K562 (cell line): ENCODE data around the gene TRIM37. TPM values are rescaled to one million over a fixed set of nuclear protein-coding genes. Genes with fewer than 3 reads are reported as not detected.
A peak's percentile ranks its signal among the peaks of the same experiment; 100 is the strongest.

Experiments
- CCAR2 ChIP-seq: fragments of 200-400 bp; formaldehyde crosslinking; IDR thresholded peaks from 2 replicates; pipeline ENCODE4 v1.6.1; 2017; ENCODE audit warnings: mild to moderate bottlenecking, low read depth, low read length
- DPF2 ChIP-seq: fragments of 450-650 bp; IDR thresholded peaks from 2 replicates; pipeline ENCODE4 v1.6.1; 2016
- ELF4 ChIP-seq: fragments of 450-650 bp; formaldehyde crosslinking; IDR thresholded peaks from 2 replicates; pipeline ENCODE4 v1.4.0; 2022; ENCODE audit warnings: missing genetic modification characterization
- FOXK2 ChIP-seq, 2 experiments: fragments of 450-650 bp; IDR thresholded peaks in 1 of 2; conservative IDR thresholded peaks in 1 of 2; 2 replicates each; pipeline ENCODE4 v1.6.1; 2016; ENCODE audit warnings: low read depth in 2 of 2, mild to moderate bottlenecking in 1 of 2
- HEY1 ChIP-seq: fragments of 250-450 bp; sonication (Bioruptor Pico); IDR thresholded peaks from 2 replicates; pipeline ENCODE4 v1.5.0; 2020; ENCODE audit warnings: mild to moderate bottlenecking, moderate library complexity, borderline replicate concordance
- IFI16 ChIP-seq: fragments of 250-450 bp; sonication (Bioruptor Pico); IDR thresholded peaks from 2 replicates; pipeline ENCODE4 v2.1.2; 2022; ENCODE audit warnings: mild to moderate bottlenecking, inconsistent platforms
- KLF1 ChIP-seq: fragments of 450-650 bp; IDR thresholded peaks from 2 replicates; pipeline ENCODE4 v1.6.1; 2016; ENCODE audit warnings: missing genetic modification characterization, missing compliant biosample characterization
- MEIS2 ChIP-seq: fragments of 450-650 bp; IDR thresholded peaks from 2 replicates; pipeline ENCODE4 v1.6.1; 2014; ENCODE audit warnings: mild to moderate bottlenecking; ENCODE audit not compliant: partially characterized antibody
- NFRKB ChIP-seq: fragments of 450-650 bp; IDR thresholded peaks from 2 replicates; pipeline ENCODE4 v1.6.1; 2016; ENCODE audit warnings: low read depth
- PRPF4 ChIP-seq: fragments of 200-400 bp; formaldehyde crosslinking; IDR thresholded peaks from one replicate; pipeline ENCODE4 v1.6.1; 2017; ENCODE audit warnings: low read length, low read depth, mild to moderate bottlenecking; ENCODE audit not compliant: insufficient read depth, poor library complexity, severe bottlenecking
- RNF2 ChIP-seq: sonication (generic); IDR thresholded peaks from 2 replicates; pipeline ENCODE4 v1.6.1; 2016
- SMARCA4 ChIP-seq: fragments of 450-650 bp; IDR thresholded peaks from 2 replicates; pipeline ENCODE4 v1.6.1; 2016
- TAF1 ChIP-seq: IDR thresholded peaks from 2 replicates; pipeline ENCODE4 v1.6.1; 2011; ENCODE audit warnings: mild to moderate bottlenecking, low read length, moderate library complexity; ENCODE audit not compliant: insufficient read depth, control insufficient read depth, severe bottlenecking; ENCODE audit errors: extremely low read depth
- ZC3H11A ChIP-seq: IDR thresholded peaks from 2 replicates; pipeline ENCODE4 v1.6.1; 2012; ENCODE audit warnings: low read depth, low read length, improper control_type of control experiment
- ZNF146 ChIP-seq: IDR thresholded peaks from one replicate; pipeline ENCODE4 v1.6.1; 2018; ENCODE audit warnings: missing compliant biosample characterization; ENCODE audit not compliant: unreplicated experiment
- ZNF224 ChIP-seq: sonication (generic); formaldehyde crosslinking; IDR thresholded peaks from 2 replicates; pipeline ENCODE4 v1.8.0; 2022; ENCODE audit warnings: mild to moderate bottlenecking, missing genetic modification reagents
- ZNF311 ChIP-seq: fragments of 250-450 bp; sonication (Bioruptor Pico); IDR thresholded peaks from 2 replicates; pipeline ENCODE4 v1.4.0; 2020; ENCODE audit warnings: mild to moderate bottlenecking, moderate library complexity
- ZNF76 ChIP-seq: fragments of 250-450 bp; sonication (Bioruptor Pico); IDR thresholded peaks from 2 replicates; pipeline ENCODE4 v1.4.0; 2020; ENCODE audit warnings: mild to moderate bottlenecking, moderate library complexity, borderline replicate concordance
- ZSCAN29 ChIP-seq: fragments of 450-650 bp; IDR thresholded peaks from 2 replicates; pipeline ENCODE4 v1.6.1; 2017
- polyA plus RNA-seq, 8 experiments: library from polyadenylated mRNA; depleted of rRNA in 4 of 8; stranded (reverse) in 5 of 8; unstranded in 3 of 8; fragments of >200 nt; fragmentation: Nextera tagmentation in 2 of 8; fragmentation: Illumina TruSeq in 1 of 8; extraction: Ambion mirVana in 2 of 8; extraction: Trizol in 1 of 8; gene quantifications; 2 replicates each; pipeline versions ENCODE4 v1.2.1 to v1.2.3, GENCODE V29; 2011 to 2014; ENCODE audit warnings: inconsistent platforms in 1 of 8, missing spikeins in 1 of 8
- total RNA-seq, 7 experiments: library from RNA; depleted of rRNA in 6 of 7; stranded (reverse); fragments of >200 nt in 6 of 7; fragmentation: Illumina TruSeq in 2 of 7; extraction: Trizol in 2 of 7; gene quantifications; 2 replicates each; pipeline versions ENCODE4 v1.2.1 to v1.2.3, GENCODE V29; 2011 to 2021; ENCODE audit warnings: low replicate concordance in 1 of 7
- TF ChIP-seq, protein P1 (sequence below): fragments of 250-450 bp; sonication (Bioruptor Pico); IDR thresholded peaks from 2 replicates; pipeline ENCODE4 v1.5.0; 2021
- TF ChIP-seq, protein P2 (sequence below): sonication (generic); formaldehyde crosslinking; IDR thresholded peaks from 2 replicates; pipeline ENCODE4 v1.5.0; 2020; ENCODE audit warnings: missing genetic modification reagents
- TF ChIP-seq, protein P3 (sequence below): sonication (generic); formaldehyde crosslinking; IDR thresholded peaks from 2 replicates; pipeline ENCODE4 v1.8.0; 2022; ENCODE audit warnings: mild to moderate bottlenecking, missing genetic modification reagents, borderline replicate concordance
- TF ChIP-seq, protein P4 (sequence below): fragments of 250-450 bp; sonication (Bioruptor Pico); IDR thresholded peaks from 2 replicates; pipeline ENCODE4 v1.8.0; 2022; ENCODE audit warnings: inconsistent platforms

The TRIM37 gene
- total and polyA plus RNA-seq, 9 of the 15 experiments (the other 6 are each of a cell fraction or from before 2014, with no cell fraction given): 4.5 to 31.4 (median 23.8) TPM

DNA sequence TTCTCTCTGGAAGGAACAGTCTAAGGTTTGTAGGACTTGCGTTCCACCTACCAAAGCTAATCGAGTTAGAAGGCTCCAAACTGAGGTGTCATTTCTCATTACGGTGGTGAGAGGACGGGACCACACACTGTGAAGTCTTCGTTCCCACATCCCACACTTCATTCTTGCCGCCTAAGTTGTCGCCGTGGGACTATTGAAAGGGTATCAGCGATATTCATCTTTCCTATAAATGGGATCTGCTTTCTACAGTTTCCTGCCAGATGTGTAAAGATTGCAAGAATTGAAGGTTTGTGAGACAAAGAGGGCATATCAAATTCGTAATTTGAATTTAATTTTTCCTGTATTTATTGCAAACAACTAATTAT lies 608 bp upstream of the TRIM37 start (continued):
- no peak for TF ChIP-seq PRPF4
- no peak for TF ChIP-seq KLF1
- TF ChIP-seq TAF1: peak; percentile 10
- TF ChIP-seq, protein P1, sequence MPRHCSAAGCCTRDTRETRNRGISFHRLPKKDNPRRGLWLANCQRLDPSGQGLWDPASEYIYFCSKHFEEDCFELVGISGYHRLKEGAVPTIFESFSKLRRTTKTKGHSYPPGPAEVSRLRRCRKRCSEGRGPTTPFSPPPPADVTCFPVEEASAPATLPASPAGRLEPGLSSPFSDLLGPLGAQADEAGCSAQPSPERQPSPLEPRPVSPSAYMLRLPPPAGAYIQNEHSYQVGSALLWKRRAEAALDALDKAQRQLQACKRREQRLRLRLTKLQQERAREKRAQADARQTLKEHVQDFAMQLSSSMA (CRISPR knock-in tag): 0 out of 2 replicates have a peak, but pooled peaks have one; percentile 62
- no peak for TF ChIP-seq HEY1 (CRISPR knock-in tag)
- peak; percentile 10 for TF ChIP-seq RNF2
- no peak for TF ChIP-seq FOXK2 (conservative IDR thresholded peaks at IDR 0.05 in 1 of 2, IDR thresholded peaks at IDR 0.05 in 1 of 2; ENCODE audit: low read depth in 2 of 2)
- TF ChIP-seq, protein P2, sequence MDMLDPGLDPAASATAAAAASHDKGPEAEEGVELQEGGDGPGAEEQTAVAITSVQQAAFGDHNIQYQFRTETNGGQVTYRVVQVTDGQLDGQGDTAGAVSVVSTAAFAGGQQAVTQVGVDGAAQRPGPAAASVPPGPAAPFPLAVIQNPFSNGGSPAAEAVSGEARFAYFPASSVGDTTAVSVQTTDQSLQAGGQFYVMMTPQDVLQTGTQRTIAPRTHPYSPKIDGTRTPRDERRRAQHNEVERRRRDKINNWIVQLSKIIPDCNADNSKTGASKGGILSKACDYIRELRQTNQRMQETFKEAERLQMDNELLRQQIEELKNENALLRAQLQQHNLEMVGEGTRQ (CRISPR knock-in tag): no peak
- 0 out of 2 replicates have a peak, but pooled peaks have one; percentile 21 for TF ChIP-seq NFRKB
- TF ChIP-seq ZNF76 (CRISPR knock-in tag): no peak
- TF ChIP-seq ZNF146: no peak
- peak; percentile 42; the same call in 1 of the 2 replicates for TF ChIP-seq DPF2
- TF ChIP-seq MEIS2: no peak
- peak; percentile 68; the same call in 1 of the 2 replicates for TF ChIP-seq ZSCAN29
- TF ChIP-seq ELF4 (CRISPR knock-in tag): no peak
- TF ChIP-seq CCAR2: no peak
- TF ChIP-seq, protein P3, sequence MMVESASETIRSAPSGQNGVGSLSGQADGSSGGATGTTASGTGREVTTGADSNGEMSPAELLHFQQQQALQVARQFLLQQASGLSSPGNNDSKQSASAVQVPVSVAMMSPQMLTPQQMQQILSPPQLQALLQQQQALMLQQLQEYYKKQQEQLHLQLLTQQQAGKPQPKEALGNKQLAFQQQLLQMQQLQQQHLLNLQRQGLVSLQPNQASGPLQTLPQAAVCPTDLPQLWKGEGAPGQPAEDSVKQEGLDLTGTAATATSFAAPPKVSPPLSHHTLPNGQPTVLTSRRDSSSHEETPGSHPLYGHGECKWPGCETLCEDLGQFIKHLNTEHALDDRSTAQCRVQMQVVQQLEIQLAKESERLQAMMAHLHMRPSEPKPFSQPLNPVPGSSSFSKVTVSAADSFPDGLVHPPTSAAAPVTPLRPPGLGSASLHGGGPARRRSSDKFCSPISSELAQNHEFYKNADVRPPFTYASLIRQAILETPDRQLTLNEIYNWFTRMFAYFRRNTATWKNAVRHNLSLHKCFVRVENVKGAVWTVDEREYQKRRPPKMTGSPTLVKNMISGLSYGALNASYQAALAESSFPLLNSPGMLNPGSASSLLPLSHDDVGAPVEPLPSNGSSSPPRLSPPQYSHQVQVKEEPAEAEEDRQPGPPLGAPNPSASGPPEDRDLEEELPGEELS (CRISPR knock-in tag): peak; percentile 16
- TF ChIP-seq SMARCA4: 0 out of 2 replicates have a peak, but pooled peaks have one; percentile 35
- TF ChIP-seq ZNF224 (CRISPR knock-in tag): peak; percentile 7; the same call in 1 of the 2 replicates
- TF ChIP-seq ZC3H11A: no peak
- TF ChIP-seq ZNF311 (CRISPR knock-in tag): no peak
- TF ChIP-seq IFI16 (CRISPR knock-in tag): no peak
- TF ChIP-seq, protein P4, sequence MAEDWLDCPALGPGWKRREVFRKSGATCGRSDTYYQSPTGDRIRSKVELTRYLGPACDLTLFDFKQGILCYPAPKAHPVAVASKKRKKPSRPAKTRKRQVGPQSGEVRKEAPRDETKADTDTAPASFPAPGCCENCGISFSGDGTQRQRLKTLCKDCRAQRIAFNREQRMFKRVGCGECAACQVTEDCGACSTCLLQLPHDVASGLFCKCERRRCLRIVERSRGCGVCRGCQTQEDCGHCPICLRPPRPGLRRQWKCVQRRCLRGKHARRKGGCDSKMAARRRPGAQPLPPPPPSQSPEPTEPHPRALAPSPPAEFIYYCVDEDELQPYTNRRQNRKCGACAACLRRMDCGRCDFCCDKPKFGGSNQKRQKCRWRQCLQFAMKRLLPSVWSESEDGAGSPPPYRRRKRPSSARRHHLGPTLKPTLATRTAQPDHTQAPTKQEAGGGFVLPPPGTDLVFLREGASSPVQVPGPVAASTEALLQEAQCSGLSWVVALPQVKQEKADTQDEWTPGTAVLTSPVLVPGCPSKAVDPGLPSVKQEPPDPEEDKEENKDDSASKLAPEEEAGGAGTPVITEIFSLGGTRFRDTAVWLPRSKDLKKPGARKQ (CRISPR knock-in tag): 0 out of 2 replicates have a peak, but pooled peaks have one; percentile 35
